Eye (tissue), 1 donor: ENCODE data around the gene TTC24.
"Not testable (repeated sequence)": the region's sequence is repeated elsewhere in the genome, so short reads cannot be mapped to it uniquely, and the experiment has no call there.

Experiments used
- DNase-seq: peaks from one replicate; pipeline ENCODE4 v3.0.0-alpha.2; 2015

TTC24 gene

DNA sequence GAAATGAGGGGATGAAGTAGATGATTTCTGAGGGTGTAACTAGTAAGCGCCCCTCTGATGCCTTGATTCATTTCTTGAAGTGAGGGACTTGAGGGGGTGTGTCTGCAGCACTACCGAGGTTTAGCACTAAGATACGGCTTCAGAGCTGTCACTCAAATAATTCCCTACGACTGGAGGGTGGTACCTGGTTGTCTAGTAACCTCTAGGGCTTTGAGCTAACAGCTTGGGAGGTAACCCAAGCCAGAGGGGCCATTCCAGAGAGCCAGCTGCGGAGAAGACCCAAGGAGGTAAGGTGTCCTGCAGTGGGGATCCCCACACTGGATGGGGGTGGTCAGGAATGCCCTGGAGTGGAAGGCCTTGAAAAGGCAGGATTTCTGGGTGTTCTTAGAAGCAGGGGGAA, at the start of gene TTC24:
Gene TTC24, plus strand, starts transcription at position 252 of the 400 bp plus-strand sequence. CDS start 1,642 bp downstream, outside the sequence.
- no peak for DNase-seq

DNA sequence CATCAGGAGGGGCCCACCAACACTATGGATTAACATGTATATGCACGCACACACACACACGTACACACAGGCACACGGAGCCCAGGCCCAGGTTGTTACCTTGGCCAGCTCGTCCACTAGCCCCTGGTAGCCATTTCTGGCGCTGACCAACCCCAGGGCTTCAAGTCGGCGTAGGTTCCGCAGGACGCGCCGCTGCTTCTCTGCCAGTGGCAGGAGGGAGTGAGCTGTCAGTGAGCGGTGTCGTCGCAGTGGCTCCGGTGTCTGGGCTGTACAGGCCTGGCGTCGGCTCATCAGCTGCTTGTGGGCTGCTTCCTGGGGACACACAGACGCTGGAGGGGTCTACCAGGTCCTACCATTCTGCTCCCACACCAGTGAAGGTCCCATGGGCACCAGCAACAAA, 49.5 kb upstream of the TTC24 start:
- no peak for DNase-seq

DNA sequence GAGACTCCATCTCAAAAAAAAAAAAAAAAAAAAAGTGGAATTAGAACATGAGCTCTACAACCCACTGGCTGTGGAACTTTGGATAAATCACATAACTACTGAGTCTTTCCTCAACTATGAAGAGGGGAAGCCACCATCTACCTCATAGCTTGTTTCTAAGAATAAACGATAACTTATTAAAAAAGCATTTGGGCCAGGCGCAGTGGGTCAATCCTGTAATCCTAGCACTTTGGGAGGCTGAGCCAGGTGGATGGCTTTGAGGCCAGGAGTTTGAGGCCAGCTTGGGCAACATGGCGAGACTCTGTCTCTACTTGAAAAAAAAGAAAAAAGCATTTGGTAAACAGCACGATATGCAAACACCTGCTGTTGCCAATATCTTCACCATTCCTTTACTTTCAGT, 47.1 kb upstream of the TTC24 start:
- no peak for DNase-seq

DNA sequence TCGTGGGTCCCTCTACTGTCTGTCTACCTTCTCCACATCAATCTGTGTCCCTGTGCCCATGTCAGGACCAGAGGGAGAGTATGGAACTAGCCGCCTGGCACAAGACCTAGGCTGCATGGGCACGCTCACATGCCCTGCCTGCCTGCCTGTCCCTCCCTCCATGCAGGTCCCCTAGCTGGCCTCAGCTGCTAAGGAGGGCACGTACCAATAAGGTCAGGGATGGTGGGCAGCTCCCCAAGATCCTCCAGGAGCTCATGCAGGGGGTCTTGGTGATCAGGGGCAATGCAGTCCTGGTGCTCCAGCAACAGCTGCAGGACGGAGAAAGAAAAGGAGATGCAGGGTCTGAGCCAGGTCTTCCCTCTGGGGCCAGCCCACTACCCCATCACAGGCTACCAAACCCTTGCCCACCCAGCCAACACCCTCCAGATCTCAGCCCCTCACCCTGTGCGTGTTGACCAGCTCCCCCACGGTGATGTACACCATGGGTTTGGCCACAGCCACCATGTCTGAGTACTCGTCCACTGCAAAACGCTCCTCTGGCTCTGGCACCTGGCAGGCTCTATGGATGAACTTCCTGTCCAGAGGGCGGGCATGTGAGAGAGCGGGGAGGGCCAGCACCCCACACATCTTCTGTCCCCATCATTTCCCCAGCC, 45.8 kb upstream of the TTC24 start:
- no peak for DNase-seq

DNA sequence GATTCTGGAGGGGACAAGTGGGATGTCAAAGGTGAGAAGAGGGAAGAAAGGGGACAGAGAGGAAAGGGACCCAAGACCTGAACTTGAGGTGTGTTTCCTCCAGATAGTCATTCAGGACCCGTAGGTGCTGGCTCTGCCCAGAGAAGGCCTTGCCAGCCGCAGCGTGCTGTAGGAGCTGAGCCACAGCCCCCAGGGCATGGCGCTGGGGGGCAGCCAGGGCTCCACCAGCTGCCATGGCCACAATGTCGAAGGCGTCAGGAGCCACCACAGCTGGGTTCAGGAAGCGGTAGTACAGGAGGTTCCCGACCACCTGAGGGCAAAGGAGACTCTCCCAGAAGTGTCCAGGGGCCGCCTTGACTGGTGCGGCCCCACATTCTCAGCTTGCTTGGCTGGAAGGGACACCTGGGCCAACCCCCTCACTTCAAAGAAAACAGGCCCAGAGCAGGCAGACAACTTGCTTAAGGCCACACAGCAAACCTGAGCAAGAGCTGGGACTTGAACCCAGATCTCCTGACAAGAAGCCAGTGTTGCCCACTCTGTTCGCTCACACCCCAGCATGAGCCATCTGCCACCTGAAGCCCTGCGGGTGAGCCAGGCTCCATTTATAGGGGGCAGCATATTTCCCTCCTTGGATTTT, 45.0 kb upstream of the TTC24 start:
- no peak for DNase-seq

DNA sequence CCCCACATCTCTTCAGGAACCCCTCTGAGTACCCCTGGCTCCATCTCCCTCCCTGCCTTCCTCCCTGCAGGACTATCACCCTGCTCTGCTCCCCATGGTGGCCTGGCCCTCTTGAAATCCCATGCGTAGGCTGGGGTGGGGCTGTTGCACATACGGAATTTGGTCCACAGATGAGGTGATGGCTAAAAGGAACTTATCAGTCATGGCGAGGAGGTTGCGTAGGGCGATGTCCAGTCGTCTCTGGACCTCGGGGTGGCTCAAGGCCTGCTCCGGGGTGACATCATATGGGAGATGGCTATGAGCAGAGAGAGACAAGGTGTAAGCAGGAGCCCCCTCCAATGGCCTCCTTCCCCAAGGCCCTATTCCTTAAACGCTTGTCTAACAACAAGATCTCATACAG, 42.5 kb upstream of the TTC24 start:
- DNase-seq = no peak

DNA sequence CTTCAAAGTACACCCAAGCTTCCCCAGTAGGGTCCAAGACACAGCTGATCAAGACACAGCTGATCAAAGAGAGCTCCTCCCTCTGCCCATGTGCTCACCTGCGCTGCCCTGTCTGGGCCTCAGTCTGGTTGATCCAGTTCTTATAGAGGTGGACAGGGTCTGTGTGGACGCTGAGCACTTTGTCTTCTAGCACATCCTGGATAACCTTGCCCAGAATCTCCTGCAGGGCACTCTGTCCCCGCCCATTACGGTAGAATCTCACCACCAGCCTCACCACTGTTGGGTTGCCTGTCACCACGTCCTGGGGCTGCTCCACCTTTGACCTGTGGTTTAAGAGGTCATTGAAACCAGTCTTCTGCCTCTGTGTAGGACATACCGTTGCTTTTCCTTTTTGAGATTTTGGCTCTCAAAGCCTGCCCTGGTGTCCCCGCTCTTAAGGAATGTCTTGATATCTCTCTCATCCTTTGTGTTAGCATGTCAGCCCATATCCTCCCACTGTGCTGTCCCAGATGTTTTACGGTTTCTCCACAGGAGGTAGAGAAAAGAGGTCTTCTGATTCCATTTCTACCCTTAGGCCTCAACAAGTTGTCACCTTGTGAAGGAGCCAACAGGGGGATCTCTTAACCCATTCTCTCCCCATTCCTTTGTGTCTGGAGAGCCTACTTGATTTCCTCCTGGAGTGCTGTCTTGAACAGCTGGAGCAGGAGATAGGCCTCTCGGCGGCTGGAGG, 40.6 kb upstream of the TTC24 start:
- no peak for DNase-seq

DNA sequence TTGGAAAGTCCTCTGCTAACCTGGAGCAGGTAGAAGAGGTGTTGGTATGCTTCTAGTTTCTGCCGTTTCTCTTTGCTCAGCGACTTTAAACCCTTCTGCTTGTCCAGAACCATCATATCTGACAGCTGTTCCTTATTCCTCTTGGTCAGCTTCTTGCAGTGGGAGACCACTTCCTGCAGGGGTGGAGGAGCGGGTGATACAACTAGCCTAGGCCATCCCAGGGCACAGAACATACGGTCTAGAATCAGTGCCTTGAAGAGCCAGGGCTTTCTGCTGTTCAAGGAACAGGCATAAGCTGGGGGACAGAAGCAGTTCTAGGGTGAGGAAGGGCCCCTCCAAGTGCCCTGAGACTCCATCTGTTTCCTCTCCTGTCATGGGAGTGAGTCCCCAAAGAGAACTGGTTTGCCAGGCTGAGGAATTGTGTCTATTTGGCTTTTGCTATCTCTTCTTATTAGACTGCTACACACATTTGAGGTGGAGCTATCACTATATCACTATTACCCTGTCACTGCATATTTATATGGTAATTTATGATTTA, 39.6 kb upstream of the TTC24 start:
- no peak for DNase-seq

DNA sequence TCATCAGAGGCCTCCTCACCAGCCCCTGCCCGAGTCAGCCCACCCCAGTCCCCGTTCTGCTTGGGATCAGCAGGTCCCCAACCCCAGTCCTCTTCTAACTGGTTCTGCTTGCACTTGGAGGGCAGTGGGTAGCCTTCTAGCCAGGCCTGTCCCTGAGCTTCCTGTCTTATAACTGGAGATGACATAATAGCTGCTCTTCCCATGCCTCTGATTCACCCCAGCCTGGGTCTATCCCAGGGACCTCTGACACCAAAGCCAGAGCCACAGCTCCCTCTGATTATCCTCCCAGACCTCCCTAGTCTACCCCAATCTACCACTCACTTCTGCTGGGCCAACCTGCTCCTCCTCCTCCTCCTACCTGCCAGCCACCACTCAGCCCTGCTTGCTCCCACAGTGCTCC, 38.6 kb upstream of the TTC24 start:
- no peak for DNase-seq

DNA sequence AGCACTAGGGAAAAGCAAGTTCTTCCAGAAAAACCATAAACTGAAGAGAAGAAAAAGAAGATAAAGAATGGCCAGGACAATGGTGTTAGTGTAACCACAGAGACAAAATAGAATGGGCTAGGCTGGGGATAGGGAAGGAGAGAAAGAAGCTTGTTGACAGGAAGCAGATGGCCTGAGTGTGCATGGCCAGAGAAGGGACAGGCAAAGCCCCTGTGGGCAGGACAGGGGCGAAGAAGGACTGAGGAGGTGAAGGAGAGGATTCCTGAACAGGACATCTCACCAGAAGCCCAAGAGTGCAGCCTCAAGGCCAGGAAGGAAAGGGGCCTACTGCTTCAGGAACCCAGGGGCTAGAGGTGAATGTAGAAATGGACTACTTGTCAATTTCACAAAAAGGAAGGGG, 36.5 kb upstream of the TTC24 start:
- DNase-seq = no peak

DNA sequence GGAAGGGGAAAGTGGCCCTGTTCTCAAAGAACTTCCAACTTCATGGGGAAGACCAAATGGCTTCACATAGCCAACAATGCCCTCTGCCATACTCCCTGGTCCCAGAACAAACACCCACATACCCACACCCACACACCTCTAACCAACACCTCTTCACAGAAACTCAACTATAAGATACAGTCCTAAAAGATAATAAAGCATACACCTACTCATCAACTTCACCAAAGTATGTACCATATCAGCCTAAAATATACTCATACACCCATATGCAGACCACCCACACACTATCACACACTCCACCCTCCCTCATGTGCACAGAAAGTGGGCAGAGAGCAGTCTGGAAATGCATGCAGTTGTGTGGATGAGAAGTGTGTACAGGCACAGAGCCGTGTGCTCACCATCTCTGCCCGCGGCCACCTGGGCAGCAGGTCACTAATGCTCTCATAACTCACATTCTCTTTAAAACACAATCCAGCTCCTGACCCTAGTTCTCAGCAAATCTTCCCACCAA, 34.9 kb upstream of the TTC24 start:
- DNase-seq = no peak

DNA sequence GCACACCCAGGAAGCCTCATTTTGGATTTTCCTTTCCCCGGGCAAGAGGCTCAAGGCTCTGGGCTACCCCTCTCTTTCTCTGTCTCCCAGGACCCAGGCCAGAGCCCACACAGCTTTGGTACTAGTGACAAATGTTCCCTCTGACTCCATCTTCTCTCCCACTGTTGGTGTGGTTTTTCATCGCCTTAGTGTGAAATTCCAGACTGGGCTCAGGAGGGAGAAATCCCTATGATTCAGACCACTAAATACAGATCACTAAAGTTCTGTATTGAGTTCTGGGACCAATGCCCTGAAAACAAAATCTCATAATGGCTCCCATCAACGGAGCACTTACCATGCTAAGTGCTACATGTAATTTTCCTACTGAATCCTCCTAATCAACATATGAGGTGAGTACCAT, 33.3 kb upstream of the TTC24 start:
- no peak for DNase-seq

DNA sequence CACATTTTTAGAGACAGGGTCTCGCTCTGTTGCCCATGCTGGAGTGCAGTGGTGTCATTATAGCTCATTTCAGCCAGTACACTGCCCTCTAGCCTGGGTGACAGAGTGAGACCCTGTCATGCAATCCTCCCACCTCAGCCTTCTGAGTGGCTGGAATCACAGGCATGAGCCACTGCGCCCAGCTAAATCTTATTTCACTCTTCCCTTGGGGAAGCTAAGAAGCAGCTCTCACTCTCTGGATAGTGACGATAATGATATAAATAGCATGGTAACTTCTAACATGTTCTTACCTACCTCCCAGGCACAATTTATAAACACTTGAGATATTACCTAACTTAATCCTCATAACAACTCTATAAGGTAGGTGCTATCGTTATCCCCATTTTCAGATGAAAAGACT, 32.1 kb upstream of the TTC24 start:
- no peak for DNase-seq

DNA sequence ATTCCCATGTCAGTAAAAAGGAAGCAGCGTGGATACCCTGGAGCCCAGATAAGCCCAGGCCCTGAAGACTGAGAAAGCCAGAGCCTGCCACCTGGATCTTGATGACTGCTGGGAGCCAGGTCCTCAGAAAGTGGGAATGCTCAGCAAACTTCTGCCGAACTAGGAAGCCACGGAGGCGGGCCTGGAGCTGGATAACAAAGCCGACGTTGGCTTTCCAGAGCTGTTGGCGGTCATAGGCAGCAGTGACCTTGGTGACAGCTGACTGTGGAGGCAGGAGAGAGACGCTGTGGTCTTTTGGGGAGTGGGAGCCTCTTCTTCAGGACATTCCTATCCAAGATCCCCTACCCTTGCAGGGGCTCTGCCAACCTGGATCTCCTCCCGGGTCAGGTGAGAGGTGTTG, 31.5 kb upstream of the TTC24 start:
- DNase-seq = no peak

DNA sequence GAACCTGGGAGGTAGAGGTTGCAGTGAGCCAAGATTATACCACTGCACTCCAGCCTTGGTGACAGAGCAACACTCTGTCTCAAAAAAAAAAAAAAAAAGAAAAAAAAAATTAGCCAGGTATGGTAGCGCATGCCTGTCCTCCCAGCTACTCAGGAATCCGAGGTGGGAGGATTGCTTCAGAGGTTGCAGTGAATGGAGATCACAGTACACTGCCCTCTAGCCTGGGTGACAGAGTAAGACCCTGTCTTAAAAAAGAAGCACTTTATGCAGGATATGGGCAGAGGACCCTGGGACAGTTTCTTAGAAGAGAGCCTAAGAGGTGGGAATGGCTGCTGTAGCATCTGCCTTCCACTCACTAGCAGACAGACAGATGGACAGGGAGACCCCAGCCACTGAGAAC, 30.1 kb upstream of the TTC24 start:
- DNase-seq = no peak

DNA sequence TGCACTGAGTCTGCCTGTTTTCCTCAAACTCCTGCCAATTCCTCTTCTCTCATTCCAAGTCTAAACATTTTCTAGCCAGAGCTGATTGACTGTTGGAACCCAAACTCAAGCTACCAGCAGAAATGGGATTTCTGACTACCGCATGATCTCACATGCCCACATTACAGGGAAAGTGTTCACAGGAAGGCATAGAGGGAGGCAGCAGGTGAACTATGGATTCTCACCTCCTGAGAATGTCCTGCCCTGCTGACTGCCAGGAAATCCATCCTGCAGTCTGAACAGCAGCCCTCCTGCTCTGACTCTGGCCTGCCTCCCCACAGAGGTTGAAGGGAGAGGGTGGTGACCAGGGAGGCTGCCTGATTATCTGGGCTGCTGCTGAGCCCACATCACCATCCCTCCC, 29.7 kb upstream of the TTC24 start:
- DNase-seq = no peak

DNA sequence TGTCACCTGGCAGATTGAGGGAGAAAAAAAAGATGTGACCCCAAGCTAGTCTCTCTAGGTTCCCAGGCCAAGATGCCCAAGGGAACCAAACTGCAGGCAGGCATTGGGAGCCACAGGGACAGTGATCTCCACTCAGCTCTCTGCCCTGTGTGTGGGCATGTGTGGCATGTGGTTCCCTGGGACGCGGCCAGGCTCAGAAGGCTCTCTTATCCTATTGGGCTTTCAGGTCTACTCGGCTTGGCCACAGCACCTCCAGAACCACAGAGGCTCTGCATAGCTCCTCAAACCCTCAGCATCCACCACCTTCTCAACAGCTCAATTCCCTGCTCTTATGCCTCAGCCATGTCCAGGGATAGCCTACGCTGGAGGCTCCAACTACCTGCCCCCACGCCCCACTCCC, 29.2 kb upstream of the TTC24 start:
- DNase-seq = no peak

DNA sequence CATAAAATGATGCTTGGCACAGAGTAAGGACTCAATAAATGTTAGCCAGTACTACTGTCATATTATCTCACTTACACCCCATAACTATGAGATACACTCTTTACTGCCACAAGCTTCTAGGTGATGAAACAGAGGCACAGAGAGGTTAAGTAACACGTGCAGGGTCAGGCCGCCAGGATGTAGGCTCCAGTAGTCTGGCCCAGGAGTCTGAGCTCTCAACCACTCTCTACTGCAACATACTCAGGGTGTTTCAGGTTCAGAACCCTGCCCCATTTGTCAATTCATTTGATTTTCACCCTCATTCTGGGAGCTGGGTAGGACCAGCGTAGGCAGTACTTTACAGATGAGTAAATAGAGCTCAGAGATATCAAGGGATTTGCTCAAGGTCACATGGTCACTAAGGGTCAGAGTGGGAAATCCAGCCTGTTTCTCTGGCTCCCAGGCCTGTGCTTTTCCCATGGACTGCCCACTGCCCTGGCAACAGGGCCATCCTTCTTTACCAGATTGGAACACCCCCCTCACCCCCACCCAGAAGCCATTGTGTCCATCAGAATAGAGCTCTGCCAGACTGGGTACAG, 28.4 kb upstream of the TTC24 start:
- DNase-seq = no peak

DNA sequence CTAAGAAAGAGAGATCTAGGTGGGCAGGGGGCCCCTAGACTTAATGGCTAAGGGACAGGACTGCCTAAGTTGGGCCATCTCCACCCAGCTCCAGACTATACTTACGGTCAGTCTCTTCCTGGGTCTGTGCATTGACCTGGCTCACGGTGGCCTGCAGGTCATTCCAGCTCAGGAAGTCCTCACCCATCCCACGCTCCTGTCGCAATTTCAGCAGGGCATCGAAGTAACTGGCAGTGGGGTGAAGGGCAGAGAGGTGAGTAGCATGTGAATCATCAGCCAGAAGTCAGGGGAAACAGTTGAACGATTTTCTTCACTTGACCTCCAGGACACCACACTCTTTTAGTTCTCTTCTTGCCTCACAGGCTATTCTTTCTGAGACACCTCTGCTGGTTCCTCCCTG, 27.7 kb upstream of the TTC24 start:
- no peak for DNase-seq

DNA sequence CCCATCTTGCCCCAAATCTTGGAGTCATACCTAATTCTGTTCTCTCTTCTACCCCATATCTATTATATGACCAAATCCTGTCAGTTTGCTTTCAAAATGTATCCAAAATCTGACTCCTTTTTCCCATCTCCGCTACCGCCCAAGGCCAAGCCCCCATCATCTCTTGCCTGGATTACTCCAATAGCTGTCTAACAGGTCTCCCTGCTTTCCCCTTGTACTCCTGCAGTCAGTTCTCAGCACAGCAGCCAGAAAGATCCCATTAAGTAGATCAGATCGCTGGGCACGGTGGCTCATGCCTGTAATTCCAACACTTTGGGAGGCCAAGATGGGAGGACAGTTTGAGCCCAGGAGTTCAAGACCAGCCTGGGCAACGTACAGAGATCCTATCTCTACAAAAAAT, 27.0 kb upstream of the TTC24 start:
- no peak for DNase-seq

DNA sequence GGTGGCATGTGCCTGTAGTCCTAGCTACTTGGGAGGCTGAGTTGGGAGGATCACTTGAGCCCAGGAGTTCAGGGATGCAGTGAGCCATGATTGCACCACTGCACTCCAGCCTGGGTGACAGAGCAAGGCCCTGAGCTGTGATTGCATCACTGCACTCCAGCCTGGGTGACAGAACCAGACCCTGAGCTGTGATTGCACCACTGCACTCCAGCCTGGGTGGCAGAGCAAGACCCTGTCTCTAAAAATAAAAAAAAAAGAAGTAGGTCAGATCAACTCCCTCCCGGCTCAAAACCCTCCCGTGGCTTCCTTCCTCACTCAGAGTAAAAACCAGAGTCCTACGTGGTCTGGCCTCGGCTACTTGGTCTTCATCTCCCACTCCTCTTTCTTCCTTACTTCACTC, 26.6 kb upstream of the TTC24 start:
- not testable (repeated sequence) for DNase-seq

DNA sequence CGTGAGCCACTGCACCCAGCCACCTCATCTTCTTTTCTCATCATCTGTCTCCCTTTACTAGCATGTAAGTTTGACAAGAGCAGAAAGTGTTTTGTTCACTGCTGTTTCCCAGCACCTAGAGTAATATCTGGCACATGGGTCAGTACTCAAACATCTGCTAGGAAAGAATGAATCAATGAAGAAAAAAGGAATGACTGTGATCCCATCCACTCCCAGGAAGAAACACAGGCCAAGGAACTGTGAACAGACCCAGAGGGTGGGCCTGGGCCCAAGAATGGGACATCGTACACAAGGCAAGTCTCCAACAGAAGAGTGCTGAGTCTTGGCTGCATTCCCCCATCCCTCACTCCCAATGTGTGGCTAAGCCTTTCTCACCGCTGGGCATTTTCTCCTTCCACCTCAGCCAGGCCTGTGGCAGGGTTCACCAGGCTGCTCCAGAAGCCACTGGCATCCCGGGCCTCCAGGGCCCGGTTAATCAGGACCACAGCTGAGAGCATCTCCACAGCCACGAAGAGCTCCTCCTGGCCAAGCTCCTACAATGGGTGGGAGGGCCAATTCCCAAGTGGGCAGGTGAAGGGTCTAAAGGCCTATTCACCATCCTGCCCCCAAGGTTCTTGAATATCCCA, 25.6 kb upstream of the TTC24 start:
- DNase-seq = no peak

DNA sequence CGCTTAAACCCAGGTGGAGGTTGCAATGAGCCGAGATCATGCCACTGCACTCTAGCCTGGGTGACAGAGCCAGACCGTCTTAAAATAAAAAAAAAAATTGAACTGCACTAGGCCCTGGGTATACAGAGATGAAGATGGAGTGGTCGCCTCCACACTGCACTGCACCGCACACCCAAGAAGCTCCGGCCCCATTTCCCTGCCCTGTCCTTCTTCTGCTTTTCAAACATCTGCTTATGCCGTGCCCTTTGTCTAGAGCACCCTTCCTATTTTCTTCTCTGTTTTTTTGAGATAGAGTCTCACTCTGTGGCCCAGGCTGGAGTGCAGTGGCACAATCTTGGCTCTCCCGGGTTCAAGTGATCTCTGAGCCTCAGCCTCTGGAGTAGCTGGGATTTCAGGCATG, 24.6 kb upstream of the TTC24 start:
- DNase-seq = no peak
